Naive thymus-derived CD8-positive, alpha-beta T cell (primary cell): ENCODE data around the gene RBBP8. TPM values are rescaled to one million over a fixed set of nuclear protein-coding genes. Genes with fewer than 3 reads are reported as not detected.
"Not testable (repeated sequence)": the region's sequence is repeated elsewhere in the genome, so short reads cannot be mapped to it uniquely, and the experiment has no call there.

Experiments
- ATAC-seq, 2 donors: fragments of 150-1000 bp; cut with Tn5 transposase in 1 of 2; sonication (Bioruptor Pico), chemical (Tn5 transposase) in 1 of 2; 1 replicate in 1 of 2; 2 replicates in 1 of 2; pipeline ENCODE4 v1.10.0; 2021; ENCODE audit warnings: mild to moderate bottlenecking in 2 of 2, moderate library complexity in 2 of 2
- POLR2A ChIA-PET: fragments of 350-600 bp; sonication (Branson Sonifier 250); formaldehyde crosslinking; loops from one replicate; lab custom pipeline; 2021; ENCODE audit warnings: antibody characterized with exemption; lab: Charles Lee
- DNase-seq, 10 donors: peaks; one replicate each; pipeline versions ENCODE4 v3.0.0 to v3.0.0-alpha.2; 2020 to 2022
- H3K27ac Mint-ChIP-seq, 10 donors: one replicate each; pipeline ENCODE4 v1.8.0; 2020 to 2022; ENCODE audit warnings: mild to moderate bottlenecking in 10 of 10, mixed read lengths in 10 of 10, moderate library complexity in 4 of 10, inconsistent platforms in 1 of 10
- H3K27me3 Mint-ChIP-seq, 5 donors: one replicate each; pipeline ENCODE4 v1.8.0; 2021 to 2022; ENCODE audit warnings: mixed read lengths in 5 of 5
- H3K36me3 Mint-ChIP-seq, 3 donors: one replicate each; pipeline ENCODE4 v1.8.0; 2020 to 2022; ENCODE audit warnings: mixed read lengths in 3 of 3, mild to moderate bottlenecking in 2 of 3, inconsistent platforms in 1 of 3
- H3K4me1 Mint-ChIP-seq, 4 donors: one replicate each; pipeline ENCODE4 v1.8.0; 2021 to 2022; ENCODE audit warnings: mixed read lengths in 4 of 4
- H3K4me3 Mint-ChIP-seq, 10 donors: one replicate each; pipeline ENCODE4 v1.8.0; 2020 to 2022; ENCODE audit warnings: mild to moderate bottlenecking in 10 of 10, mixed read lengths in 10 of 10, moderate library complexity in 6 of 10, inconsistent platforms in 1 of 10
- H3K9me3 Mint-ChIP-seq, 9 donors: one replicate each; pipeline ENCODE4 v1.8.0; 2020 to 2022; ENCODE audit warnings: mixed read lengths in 9 of 9, mild to moderate bottlenecking in 3 of 9, inconsistent platforms in 1 of 9, moderate library complexity in 1 of 9
- polyA plus RNA-seq, 3 donors: library from polyadenylated mRNA; unstranded; fragments of 300-500 nt; fragmentation: Illumina TruSeq; gene quantifications; one replicate each; pipeline ENCODE4 v1.2.3, GENCODE V29; 2021
- total RNA-seq, 8 experiments: library from RNA in 2 of 8; stranded (reverse) in 2 of 8; gene quantifications; one replicate each; pipeline ENCODE4 v1.2.3 and lab custom pipeline; 2021 to 2026

Gene RBBP8
- total and polyA plus RNA-seq, 5 experiments from 2014 or later: 0.69 to 2.3 (median 1.2) TPM

GRCh38 chr18:22951823-22952222, 18.7 kb downstream of the RBBP8 start:
- H3K4me1 Mint-ChIP-seq: peaks cover 3 to 18% (median 8%) of the 10 kb centered on the region in 4 donors
- ATAC-seq: no peak
- POLR2A ChIA-PET: no interaction called here
- H3K27me3 Mint-ChIP-seq: no peaks in the 10 kb centered on the region
- no peak for DNase-seq
- no peak overlapping the region for H3K27ac Mint-ChIP-seq
- no peak overlapping the region for H3K4me3 Mint-ChIP-seq
- H3K9me3 Mint-ChIP-seq: peaks cover 0 to 8% (median 0%) of the 10 kb centered on the region in 9 donors
- peaks cover 0 to 22% (median 4%) of the 10 kb centered on the region in 3 donors for H3K36me3 Mint-ChIP-seq

- DNase-seq (no peak), ATAC-seq (no peak)
- H3K27me3 Mint-ChIP-seq: no peaks in the 10 kb centered on the region
- POLR2A ChIA-PET: no interaction called here
- peaks cover 0 to 22% (median 4%) of the 10 kb centered on the region in 3 donors for H3K36me3 Mint-ChIP-seq
- no peak overlapping the region for H3K27ac Mint-ChIP-seq
- peaks cover 3 to 18% (median 8%) of the 10 kb centered on the region in 4 donors for H3K4me1 Mint-ChIP-seq
- no peak overlapping the region for H3K4me3 Mint-ChIP-seq
- H3K9me3 Mint-ChIP-seq: peaks cover 0 to 8% (median 0%) of the 10 kb centered on the region in 9 donors
These were observed 19.4 kb downstream of the RBBP8 start for GRCh38 chr18:22952525-22952924.

- H3K27me3 Mint-ChIP-seq, H3K27ac Mint-ChIP-seq, H3K9me3 Mint-ChIP-seq, POLR2A ChIA-PET, H3K4me3 Mint-ChIP-seq, ATAC-seq, DNase-seq: not testable (repeated sequence)
- peaks cover 3 to 21% (median 8%) of the 10 kb centered on the region in 4 donors for H3K4me1 Mint-ChIP-seq
- peaks cover 0 to 22% (median 4%) of the 10 kb centered on the region in 3 donors for H3K36me3 Mint-ChIP-seq
These were observed 20.9 kb downstream of the RBBP8 start for GRCh38 chr18:22953982-22954381.

GRCh38 chr18:22956226-22956625, 23.1 kb downstream of the RBBP8 start:
- POLR2A ChIA-PET: no interaction called here
- H3K27ac Mint-ChIP-seq: no peak overlapping the region
- peaks cover 0 to 11% (median 0%) of the 10 kb centered on the region in 3 donors for H3K36me3 Mint-ChIP-seq
- H3K27me3 Mint-ChIP-seq: no peaks in the 10 kb centered on the region
- DNase-seq (no peak), ATAC-seq (no peak)
- peaks cover 0 to 8% (median 0%) of the 10 kb centered on the region in 9 donors for H3K9me3 Mint-ChIP-seq
- H3K4me1 Mint-ChIP-seq: peaks cover 3 to 21% (median 8%) of the 10 kb centered on the region in 4 donors
- H3K4me3 Mint-ChIP-seq: no peak overlapping the region

GRCh38 chr18:22961156-22961555, 28.0 kb downstream of the RBBP8 start:
- H3K4me3 Mint-ChIP-seq: no peak overlapping the region
- no peak overlapping the region for H3K27ac Mint-ChIP-seq

GRCh38 chr18:22962004-22962403, 28.9 kb downstream of the RBBP8 start:
- no peak for ATAC-seq
- Mint-ChIP-seq H3K27me3 (no peaks in the 10 kb centered on the region), H3K9me3 (no peaks in the 10 kb centered on the region), H3K36me3 (no peaks in the 10 kb centered on the region), H3K4me1 (peaks cover 0 to 3% (median 0%) of the 10 kb centered on the region in 4 donors), H3K27ac (no peak overlapping the region), H3K4me3 (no peak overlapping the region)
- POLR2A ChIA-PET: no interaction called here
- no peak for DNase-seq

More at GRCh38 chr18:22961156-22961555, 28.0 kb downstream of the RBBP8 start:
- no peak for DNase-seq
- Mint-ChIP-seq H3K4me1 (peaks cover 0 to 3% (median 0%) of the 10 kb centered on the region in 4 donors), H3K36me3 (no peaks in the 10 kb centered on the region), H3K9me3 (no peaks in the 10 kb centered on the region), H3K27me3 (no peaks in the 10 kb centered on the region)
- POLR2A ChIA-PET: no interaction called here
- no peak for ATAC-seq

GRCh38 chr18:22964116-22964515, 31.0 kb downstream of the RBBP8 start:
- no peak for ATAC-seq
- H3K36me3 Mint-ChIP-seq: no peaks in the 10 kb centered on the region
- H3K4me1 Mint-ChIP-seq: no peaks in the 10 kb centered on the region
- H3K4me3 Mint-ChIP-seq: no peak overlapping the region
- H3K9me3 Mint-ChIP-seq: no peaks in the 10 kb centered on the region
- H3K27me3 Mint-ChIP-seq: no peaks in the 10 kb centered on the region
- no peak overlapping the region for H3K27ac Mint-ChIP-seq
- POLR2A ChIA-PET: no interaction called here
- no peak for DNase-seq

GRCh38 chr18:22964722-22965121, 31.6 kb downstream of the RBBP8 start:
- Mint-ChIP-seq H3K36me3 (no peaks in the 10 kb centered on the region), H3K4me3 (no peak overlapping the region), H3K27me3 (no peaks in the 10 kb centered on the region), H3K27ac (no peak overlapping the region), H3K4me1 (no peaks in the 10 kb centered on the region), H3K9me3 (no peaks in the 10 kb centered on the region)
- POLR2A ChIA-PET: no interaction called here
- no peak for ATAC-seq
- no peak for DNase-seq

- H3K27ac Mint-ChIP-seq: no peak overlapping the region
- H3K4me3 Mint-ChIP-seq: no peak overlapping the region
- POLR2A ChIA-PET: no interaction called here
- ATAC-seq: no peak
- DNase-seq: no peak
- peaks cover 0 to 4% (median 0%) of the 10 kb centered on the region in 4 donors for H3K4me1 Mint-ChIP-seq
- no peaks in the 10 kb centered on the region for H3K9me3 Mint-ChIP-seq
- H3K36me3 Mint-ChIP-seq: no peaks in the 10 kb centered on the region
- H3K27me3 Mint-ChIP-seq: no peaks in the 10 kb centered on the region
These were observed 37.9 kb downstream of the RBBP8 start for GRCh38 chr18:22971038-22971437.

GRCh38 chr18:22974001-22974400, 40.9 kb downstream of the RBBP8 start:
- H3K9me3 Mint-ChIP-seq: no peaks in the 10 kb centered on the region
- no peaks in the 10 kb centered on the region for H3K27me3 Mint-ChIP-seq
- POLR2A ChIA-PET: no interaction called here
- H3K36me3 Mint-ChIP-seq: no peaks in the 10 kb centered on the region
- no peak overlapping the region for H3K4me3 Mint-ChIP-seq
- no peak for DNase-seq
- no peak for ATAC-seq
- H3K4me1 Mint-ChIP-seq: peaks cover 0 to 5% (median 0%) of the 10 kb centered on the region in 4 donors
- H3K27ac Mint-ChIP-seq: no peak overlapping the region

GRCh38 chr18:22974707-22975106, 41.6 kb downstream of the RBBP8 start:
- POLR2A ChIA-PET: no interaction called here
- Mint-ChIP-seq H3K27ac (no peak overlapping the region), H3K4me1 (peaks cover 0 to 5% (median 0%) of the 10 kb centered on the region in 4 donors), H3K36me3 (no peaks in the 10 kb centered on the region), H3K27me3 (no peaks in the 10 kb centered on the region), H3K4me3 (no peak overlapping the region), H3K9me3 (no peaks in the 10 kb centered on the region)
- ATAC-seq (no peak), DNase-seq (no peak)

GRCh38 chr18:22975508-22975907, 42.4 kb downstream of the RBBP8 start:
- Mint-ChIP-seq H3K27me3 (no peaks in the 10 kb centered on the region), H3K9me3 (no peaks in the 10 kb centered on the region), H3K4me1 (peaks cover 0 to 8% (median 0%) of the 10 kb centered on the region in 4 donors), H3K36me3 (no peaks in the 10 kb centered on the region), H3K4me3 (no peak overlapping the region), H3K27ac (no peak overlapping the region)
- ATAC-seq: no peak
- POLR2A ChIA-PET: no interaction called here
- DNase-seq: no peak

- no peak for DNase-seq
- no peaks in the 10 kb centered on the region for H3K36me3 Mint-ChIP-seq
- no peak for ATAC-seq
- no peaks in the 10 kb centered on the region for H3K9me3 Mint-ChIP-seq
- H3K27ac Mint-ChIP-seq: no peak overlapping the region
- peaks cover 0 to 13% (median 0%) of the 10 kb centered on the region in 4 donors for H3K4me1 Mint-ChIP-seq
- H3K4me3 Mint-ChIP-seq: no peak overlapping the region
- H3K27me3 Mint-ChIP-seq: no peaks in the 10 kb centered on the region
- POLR2A ChIA-PET: no interaction called here
These were observed 44.9 kb downstream of the RBBP8 start for GRCh38 chr18:22977847-22978701.
